Dedifferentiated amniotic fluid mesenchymal stem cell (primary cell): Measurements from ENCODE around the gene BMERB1.
"Not testable (repeated sequence)": the region's sequence is repeated elsewhere in the genome, so short reads cannot be mapped to it uniquely, and the experiment has no call there.

ENCODE experiments used
- DNase-seq: peaks from one replicate; pipeline ENCODE4 v3.0.0-alpha.2; 2016; ENCODE audit errors: extremely low spot score

The BMERB1 gene

GRCh38 chr16:15461376-15461775 is 27.0 kb downstream of the BMERB1 start:
- no peak for DNase-seq

DNA sequence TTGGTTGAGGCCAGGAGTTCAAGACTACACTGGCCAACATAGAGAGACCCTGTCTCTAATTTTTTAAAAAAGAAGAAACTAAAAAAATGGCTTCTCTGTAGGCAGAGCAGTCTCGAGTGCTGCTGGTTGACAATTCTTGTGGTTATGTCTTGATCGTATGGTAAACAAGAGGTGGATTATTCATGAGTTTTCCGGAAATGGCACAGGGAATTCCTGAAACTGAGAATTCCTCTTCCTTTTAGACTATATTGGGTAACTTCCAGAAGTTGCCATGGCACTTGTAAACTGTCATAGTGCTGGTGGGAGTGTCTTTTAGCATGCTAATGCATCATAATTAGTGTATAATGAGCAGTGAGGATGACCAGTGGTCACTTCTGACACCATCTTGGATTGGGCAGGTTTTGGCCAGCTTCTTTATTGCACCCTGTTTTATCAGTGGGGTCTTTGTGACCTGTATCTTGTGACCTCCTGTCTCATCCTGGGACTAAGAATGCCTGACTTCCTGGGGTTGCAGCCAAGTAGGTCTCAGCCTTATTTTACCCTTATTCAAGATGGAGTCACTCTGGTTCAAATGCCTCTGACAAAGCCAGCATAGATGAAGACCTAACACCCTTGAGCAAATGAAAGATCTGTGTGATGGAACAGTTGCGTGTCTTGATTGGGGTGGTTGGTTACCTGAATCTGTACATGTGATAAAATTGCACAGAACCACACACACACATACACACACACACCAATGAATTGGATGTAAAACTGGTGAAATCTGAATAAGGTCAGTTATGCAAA is 30.2 kb downstream of the BMERB1 start:
- DNase-seq, result no peak

GRCh38 chr16:15466131-15466530 is 31.7 kb downstream of the BMERB1 start:
- no peak for DNase-seq

DNA sequence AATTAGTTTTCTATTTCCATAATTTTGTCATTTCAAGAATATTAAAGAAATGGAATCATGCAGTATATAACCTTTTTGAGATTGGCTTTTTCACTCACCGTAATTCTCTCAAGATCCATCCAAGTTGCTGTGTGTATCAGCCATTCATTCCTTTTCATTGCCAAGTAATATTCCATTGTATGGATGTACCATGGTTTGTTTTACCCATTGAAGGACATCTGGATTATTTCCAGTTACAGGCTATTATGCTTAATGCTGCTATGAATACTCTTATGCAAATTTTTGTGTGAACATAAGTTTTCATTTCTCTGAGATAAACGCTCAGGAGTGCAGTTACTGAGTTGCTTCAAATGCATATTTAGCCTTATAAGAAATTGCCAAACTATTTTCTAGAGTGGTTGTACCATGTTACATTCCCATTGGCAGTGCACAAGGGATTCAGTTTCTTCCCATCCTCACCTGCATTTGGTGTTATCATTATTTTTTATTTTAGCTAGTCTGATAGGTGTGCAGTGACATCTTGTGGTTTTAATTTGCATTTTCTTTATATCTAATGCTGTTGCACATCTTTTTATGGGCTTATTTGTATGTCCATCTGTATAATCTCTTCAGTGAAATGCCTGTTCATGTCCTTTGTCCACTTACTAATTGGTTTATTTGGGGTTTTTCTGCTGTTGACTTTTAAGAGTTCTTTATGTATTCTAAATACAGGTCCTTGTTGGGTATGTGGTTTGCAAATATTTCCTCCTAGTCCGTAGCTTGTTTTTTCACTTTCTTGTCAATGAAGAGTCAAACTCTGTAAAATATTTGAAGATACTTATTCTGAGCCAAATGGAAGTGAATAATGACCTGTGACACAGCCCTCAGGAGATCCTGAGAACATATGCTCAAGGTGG is 32.7 kb downstream of the BMERB1 start:
- no peak for DNase-seq

DNA sequence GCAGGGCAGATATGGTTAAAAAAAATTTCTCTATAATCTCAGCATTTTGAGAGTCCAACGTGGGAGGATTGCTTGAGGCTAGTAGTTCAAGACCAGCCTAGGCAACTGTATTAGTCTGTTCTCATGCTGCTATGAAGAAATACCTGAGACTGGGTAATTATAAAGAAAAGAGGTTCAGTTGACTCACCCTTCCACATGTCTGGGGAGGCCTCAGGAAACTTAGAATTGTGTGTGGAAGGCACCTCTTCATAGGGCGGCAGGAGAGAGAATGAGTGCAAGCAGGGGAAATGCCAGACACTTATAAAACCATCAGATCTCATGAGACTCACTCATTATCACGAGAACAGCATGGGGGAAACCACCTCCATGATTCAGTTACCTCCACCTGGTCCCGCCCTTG is 42.6 kb downstream of the BMERB1 start:
- DNase-seq, result not testable (repeated sequence)

- DNase-seq, result no peak
Measured at GRCh38 chr16:15477802-15478201, 43.4 kb downstream of the BMERB1 start.

DNA sequence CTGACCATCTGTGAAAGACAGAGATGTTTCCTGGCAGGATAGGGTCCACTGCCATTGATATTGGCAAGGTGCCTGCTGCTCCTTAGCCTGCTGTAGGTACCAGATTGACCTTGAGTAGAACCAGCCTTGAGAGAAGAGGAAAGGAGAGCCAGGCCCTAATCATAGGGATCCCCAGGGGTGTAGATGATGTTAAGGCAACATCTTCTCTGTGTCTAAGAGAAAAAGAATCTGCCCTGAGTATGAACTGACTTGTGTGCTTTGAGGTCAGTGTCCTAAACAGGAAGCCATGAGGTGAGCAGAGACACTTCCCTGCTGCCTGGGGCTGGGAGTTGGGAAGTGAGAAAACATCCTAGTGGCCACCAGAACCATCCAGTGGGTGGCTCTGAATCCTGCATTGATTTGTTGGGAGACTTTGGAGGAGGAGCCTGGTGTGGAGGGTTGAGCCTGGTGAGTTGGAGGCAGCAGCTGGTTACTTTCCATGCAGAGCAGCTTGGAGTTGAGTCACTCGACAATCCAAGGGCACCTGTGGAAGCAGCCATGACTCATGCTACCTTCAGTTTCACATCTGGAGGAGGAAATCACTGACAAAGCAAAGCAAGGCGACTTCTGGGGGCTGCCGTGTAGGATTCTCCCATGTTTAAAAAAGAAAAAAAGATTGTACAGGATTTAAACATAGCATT is 47.8 kb downstream of the BMERB1 start:
- peak; percentile 66 for DNase-seq

GRCh38 chr16:15482748-15483298 is 48.4 kb downstream of the BMERB1 start:
- no peak for DNase-seq

DNA sequence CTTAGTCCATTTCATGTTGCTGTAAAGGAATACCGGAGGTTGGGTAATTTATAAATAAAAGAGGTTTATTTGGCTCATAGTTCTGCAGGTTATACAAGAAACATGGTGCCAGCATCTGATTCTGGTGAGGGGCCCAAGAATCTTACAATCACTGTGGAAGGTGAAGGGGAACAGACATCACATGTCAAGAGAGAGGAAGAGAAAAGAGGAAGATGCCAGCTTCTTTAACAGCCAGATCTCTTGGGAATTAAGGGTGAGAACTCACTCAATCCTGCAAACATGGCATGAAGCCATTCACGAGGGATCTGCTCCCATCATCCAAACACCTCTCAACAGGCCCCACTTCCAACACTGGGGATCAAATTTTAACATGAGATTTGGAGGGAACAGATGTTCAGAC is 49.5 kb downstream of the BMERB1 start:
- no peak for DNase-seq

- no peak for DNase-seq
Measured at GRCh38 chr16:15484662-15485061, 50.3 kb downstream of the BMERB1 start.

DNA sequence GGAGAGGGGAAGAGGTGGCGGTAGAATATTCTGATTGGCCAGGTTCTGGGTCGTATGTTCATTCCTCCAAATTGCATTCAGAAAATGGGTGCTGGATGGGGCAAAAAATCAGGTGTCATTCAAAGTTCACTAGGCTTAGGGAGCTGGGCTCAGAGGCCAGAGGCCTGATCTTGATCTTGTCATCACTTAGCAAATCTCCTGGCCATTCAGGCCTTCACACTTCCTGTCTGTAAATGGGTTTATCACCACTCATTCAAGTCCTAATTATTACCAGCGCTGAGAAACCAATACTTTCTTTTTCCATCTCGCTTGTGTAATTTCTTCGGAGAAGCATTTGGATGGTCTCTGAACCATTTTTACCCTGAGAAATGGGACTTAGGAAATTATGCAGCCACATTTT is 50.8 kb downstream of the BMERB1 start:
- no peak for DNase-seq

DNA sequence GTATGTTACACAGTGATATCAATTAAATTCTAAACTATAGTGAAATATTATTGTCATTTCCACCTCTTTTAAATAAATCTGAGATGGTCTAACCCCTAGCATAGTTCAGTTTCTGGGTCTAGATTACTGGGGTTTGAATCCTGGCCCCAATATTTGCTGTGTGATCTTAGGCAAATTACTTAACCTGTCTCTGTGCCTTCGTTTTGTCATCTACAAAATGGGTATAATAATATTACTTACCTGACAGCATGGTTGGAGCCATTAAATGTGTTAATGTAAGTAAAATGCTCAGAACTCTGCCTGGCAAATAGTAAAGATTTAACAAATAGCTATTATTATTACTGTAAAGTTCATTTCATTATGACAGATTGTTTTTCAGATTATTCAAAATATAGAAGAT is 52.3 kb downstream of the BMERB1 start:
- DNase-seq, result no peak

GRCh38 chr16:15487336-15488284 is 53.2 kb downstream of the BMERB1 start:
- no peak for DNase-seq

- DNase-seq, result no peak
Measured at GRCh38 chr16:15489016-15489415, 54.6 kb downstream of the BMERB1 start.

- no peak for DNase-seq
Measured at GRCh38 chr16:15490123-15490711, 55.8 kb downstream of the BMERB1 start.

DNA sequence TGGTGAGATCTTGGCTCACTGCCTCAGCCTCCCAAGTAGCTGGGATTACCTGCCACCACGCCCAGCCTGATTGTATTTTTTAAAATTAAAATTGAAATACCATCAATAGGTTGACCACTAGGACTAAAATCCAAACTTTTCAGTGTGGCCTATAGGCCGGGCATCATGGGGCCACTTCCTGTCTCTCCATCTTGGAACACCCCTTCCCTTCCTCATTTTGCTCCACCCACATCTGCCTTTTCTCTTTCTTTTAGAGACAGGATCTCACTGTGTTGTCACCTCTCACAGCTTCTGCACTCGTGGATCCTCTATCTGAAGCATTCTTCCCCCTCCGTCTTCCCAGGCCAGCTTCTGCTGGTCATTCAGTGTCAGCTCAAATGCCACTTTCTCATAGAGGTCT is 57.0 kb downstream of the BMERB1 start:
- no peak for DNase-seq

DNA sequence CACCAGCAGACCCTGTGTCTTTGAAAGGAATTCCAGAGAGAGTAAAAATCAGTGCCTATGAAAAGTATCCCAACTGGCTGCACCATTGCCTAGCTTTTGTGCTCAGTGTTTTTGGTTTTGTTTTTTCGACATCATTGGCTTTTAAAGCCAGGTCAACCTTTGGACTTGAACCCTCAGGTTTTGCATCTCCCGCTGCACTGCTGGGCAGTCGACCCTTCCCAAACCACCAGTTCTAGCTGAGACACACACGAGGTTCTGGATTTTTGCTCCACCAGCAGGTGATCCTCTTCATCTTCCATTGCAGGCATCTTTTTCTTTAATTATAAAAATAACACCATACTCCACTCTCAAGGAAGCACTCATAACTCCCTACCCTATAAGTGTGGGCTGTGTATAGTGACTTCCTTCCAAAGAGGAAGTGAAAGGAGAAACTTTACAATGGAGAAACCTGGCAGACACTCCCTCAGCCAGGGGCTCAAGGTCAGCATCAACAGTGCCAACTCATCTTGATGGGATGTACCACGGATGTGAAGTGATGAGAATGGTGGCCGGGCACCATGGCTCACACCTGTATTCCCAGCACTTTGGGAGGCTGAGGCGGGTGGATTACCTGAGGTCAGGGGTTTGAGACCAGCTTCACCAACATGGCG is 57.8 kb downstream of the BMERB1 start:
- DNase-seq, result no peak

DNA sequence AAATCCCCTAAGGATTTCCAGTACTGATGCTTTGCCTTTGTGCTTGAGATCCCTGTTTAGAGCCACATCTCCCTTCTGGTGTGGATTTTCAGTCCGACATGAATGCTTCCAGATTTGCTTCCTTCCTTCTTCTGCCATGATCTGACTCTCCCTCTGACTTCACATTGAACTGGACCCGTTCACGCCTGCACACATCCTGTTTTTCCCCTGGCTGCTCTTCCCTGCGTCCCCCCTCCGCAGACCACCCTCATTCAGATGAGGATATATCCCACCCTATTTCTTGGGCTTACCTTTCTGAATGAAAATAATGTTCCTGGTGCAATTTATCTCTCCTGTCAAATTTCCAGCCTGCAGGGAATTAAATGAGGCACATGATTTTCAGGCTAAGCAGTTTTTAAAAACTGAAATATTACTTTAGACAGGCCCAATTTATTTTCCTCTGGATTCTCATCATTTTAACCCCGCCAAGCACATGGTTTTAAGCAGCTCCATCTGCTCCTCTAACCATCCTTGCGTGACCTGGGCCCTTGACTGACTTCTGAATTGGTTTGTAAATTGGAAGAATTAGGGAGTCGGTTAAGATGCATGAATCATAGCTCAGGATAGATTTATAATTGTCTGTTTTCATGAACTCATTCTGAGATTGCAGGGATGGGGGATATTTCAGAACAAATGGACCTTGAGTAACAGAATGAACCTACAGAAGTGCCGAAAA is 59.2 kb downstream of the BMERB1 start:
- DNase-seq, result peak; percentile 91

GRCh38 chr16:15494236-15494635 is 59.8 kb downstream of the BMERB1 start:
- peak; percentile 42 for DNase-seq
